ENCODE results near the gene ZDHHC7. TPM values are rescaled to one million over a fixed set of nuclear protein-coding genes. Genes with fewer than 3 reads are reported as not detected.

The ZDHHC7 gene
- polyA plus RNA-seq, 2 of the 4 experiments (the other 2 are of a cell fraction), result 42.3 to 58.0 TPM

DNA sequence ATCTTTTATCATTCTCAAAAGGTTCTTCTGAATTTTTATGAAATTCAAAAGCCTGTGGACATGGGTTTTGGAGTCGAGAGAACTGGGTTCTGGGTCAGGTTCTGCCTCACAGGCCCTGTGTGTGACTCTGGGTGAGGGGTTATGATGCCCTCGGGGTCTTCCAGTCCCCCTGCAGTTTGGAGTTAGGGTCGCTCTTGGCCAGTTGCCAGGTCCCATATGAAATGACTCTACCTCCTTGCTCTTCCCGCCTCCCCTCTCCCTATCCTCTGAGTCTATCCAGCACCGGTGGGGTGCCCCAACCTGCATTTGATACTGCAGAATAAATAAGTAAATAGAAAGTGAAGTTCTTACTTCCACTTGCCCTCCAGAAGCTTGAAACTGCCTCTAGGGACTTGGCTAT is 54.1 kb downstream of the ZDHHC7 start:
- Histone ChIP-seq H3K4me3 (no peak overlapping the region), H3K9me3 (no peaks in the 10 kb centered on the region), H3K27ac (no peak overlapping the region), H3K4me1 (no peaks in the 10 kb centered on the region), H3K4me2 (no peak overlapping the region)
- WGBS (ENCODE audit: missing lambda C conversion rate), result 55% methylated on average over 5 of the region's 5 CpGs
- ATAC-seq (no peak), FAIRE-seq (no peak), DNase-seq (ENCODE audit: low read depth in 1 of 2, low spot score in 1 of 2) (no peak)
- TF ChIP-seq RFX5 (IDR thresholded peaks at IDR 0.05) (no peak), POLR2A (IDR thresholded peaks at IDR 0.05; ENCODE audit: low read length) (no peak), JUN (IDR thresholded peaks at IDR 0.05) (no peak)
- TF ChIP-seq, protein P1, sequence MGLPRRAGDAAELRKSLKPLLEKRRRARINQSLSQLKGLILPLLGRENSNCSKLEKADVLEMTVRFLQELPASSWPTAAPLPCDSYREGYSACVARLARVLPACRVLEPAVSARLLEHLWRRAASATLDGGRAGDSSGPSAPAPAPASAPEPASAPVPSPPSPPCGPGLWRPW (IDR thresholded peaks at IDR 0.05), result no peak
- TF ChIP-seq, protein P2, sequence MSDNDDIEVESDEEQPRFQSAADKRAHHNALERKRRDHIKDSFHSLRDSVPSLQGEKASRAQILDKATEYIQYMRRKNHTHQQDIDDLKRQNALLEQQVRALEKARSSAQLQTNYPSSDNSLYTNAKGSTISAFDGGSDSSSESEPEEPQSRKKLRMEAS (IDR thresholded peaks at IDR 0.05), result no peak
- TF ChIP-seq, protein P3, sequence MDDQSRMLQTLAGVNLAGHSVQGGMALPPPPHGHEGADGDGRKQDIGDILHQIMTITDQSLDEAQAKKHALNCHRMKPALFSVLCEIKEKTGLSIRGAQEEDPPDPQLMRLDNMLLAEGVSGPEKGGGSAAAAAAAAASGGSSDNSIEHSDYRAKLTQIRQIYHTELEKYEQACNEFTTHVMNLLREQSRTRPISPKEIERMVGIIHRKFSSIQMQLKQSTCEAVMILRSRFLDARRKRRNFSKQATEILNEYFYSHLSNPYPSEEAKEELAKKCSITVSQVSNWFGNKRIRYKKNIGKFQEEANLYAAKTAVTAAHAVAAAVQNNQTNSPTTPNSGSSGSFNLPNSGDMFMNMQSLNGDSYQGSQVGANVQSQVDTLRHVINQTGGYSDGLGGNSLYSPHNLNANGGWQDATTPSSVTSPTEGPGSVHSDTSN (IDR thresholded peaks at IDR 0.05), result no peak
- POLR2A ChIA-PET, result no interaction called here
- CTCF ChIA-PET, result interaction anchor here (2.4 to 11.2 kb wide), 3 partner anchors 12 to 204 kb away, joined by 8 to 219 read pairs (median 184); no protein-coding TSS in a partner anchor

DNA sequence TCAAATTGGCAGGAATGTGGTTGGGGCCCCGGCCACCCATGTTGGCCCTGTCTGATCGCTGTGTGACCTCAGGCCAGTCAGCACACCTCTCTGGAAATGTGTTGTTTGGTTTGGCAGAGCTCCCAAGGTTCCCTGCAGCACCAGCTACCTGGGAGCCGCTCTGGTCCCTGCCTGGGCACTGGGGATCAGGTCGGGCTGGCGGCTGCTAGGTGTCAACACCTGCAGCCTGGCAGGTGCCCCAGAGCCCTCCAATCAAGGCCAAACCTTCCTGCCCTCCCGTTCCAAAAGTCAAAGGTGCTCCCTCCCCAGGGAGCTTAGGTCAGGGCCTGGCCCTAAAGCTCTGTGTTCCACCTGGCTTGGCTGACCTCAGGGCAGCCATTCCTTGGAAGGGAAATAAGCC is 55.9 kb downstream of the ZDHHC7 start:
- H3K4me1 ChIP-seq, result no peaks in the 10 kb centered on the region
- H3K4me2 ChIP-seq, result no peak overlapping the region
- TF ChIP-seq ZNF302 (CRISPR knock-in tag; IDR thresholded peaks at IDR 0.05) (no peak), TP53 (CRISPR knock-in tag; IDR thresholded peaks at IDR 0.05) (no peak), PHF8 (IDR thresholded peaks at IDR 0.05; ENCODE audit: borderline replicate concordance, low read depth) (no peak), FOSB (CRISPR knock-in tag; IDR thresholded peaks at IDR 0.05) (no peak), BHLHE40 (IDR thresholded peaks at IDR 0.05; ENCODE audit: low read depth, low read length) (no peak), EHF (CRISPR knock-in tag; IDR thresholded peaks at IDR 0.05) (no peak), ZSCAN20 (CRISPR knock-in tag; IDR thresholded peaks at IDR 0.05) (no peak), RAD21 (conservative IDR thresholded peaks at IDR 0.05 in 1 of 2, IDR thresholded peaks at IDR 0.05 in 1 of 2) (no peak), JUN (IDR thresholded peaks at IDR 0.05) (no peak)
- ChIA-PET CTCF (interaction anchor here (0.9 to 11.2 kb wide), 11 partner anchors 10 to 311 kb away, joined by 3 to 219 read pairs (median 7); no protein-coding TSS in a partner anchor), POLR2A (no interaction called here)
- FAIRE-seq (no peak), ATAC-seq (no peak), DNase-seq (ENCODE audit: low read depth in 1 of 2, low spot score in 1 of 2) (no peak)
- 47% methylated on average over 4 of the region's 6 CpGs for WGBS (ENCODE audit: missing lambda C conversion rate)
- no peak overlapping the region for H3K27ac ChIP-seq
- H3K4me3 ChIP-seq, result no peak overlapping the region
- H3K9me3 ChIP-seq, result no peaks in the 10 kb centered on the region

DNA sequence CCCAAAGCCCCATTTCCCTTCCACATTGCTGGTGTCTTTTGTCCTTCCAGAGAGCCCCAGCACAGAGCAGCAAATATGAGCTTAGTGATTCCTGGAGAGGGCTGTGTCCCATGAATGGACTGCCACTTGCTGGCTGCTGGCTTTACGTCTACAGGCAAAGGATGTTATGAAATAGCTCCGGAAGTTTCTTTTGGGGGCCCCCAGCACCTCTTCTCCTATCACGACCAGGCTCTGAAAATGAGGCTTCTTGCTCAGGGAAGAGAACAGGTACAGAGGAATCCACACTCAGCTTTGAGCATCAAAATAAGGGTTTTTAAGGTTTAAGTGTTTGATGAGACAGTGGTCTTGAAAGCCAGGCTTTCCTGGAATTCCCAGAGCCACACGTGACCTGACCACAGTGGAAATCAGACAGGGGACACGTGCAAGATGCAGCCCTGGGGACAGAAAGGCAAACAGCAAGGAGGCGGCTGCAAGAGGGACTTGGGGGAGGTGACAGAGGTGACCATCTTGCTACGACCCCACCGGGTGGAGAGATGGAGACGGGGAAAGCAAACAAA is 58.1 kb downstream of the ZDHHC7 start:
- no peak for TF ChIP-seq FOXS1 (CRISPR knock-in tag; IDR thresholded peaks at IDR 0.05)
- TF ChIP-seq HEYL (CRISPR knock-in tag; IDR thresholded peaks at IDR 0.05), result no peak
- TF ChIP-seq, protein P3 (IDR thresholded peaks at IDR 0.05), result no peak
- TF ChIP-seq, protein P1 (IDR thresholded peaks at IDR 0.05), result no peak
- TF ChIP-seq, protein P4, sequence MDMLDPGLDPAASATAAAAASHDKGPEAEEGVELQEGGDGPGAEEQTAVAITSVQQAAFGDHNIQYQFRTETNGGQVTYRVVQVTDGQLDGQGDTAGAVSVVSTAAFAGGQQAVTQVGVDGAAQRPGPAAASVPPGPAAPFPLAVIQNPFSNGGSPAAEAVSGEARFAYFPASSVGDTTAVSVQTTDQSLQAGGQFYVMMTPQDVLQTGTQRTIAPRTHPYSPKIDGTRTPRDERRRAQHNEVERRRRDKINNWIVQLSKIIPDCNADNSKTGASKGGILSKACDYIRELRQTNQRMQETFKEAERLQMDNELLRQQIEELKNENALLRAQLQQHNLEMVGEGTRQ (IDR thresholded peaks at IDR 0.05), result no peak
- no peak for TF ChIP-seq MAZ (IDR thresholded peaks at IDR 0.05; ENCODE audit: borderline replicate concordance, low read depth, low read length)
- ATAC-seq, result no peak
- no peak for DNase-seq (ENCODE audit: low read depth in 1 of 2, low spot score in 1 of 2)
- POLR2A ChIA-PET, result no interaction called here
- 75% methylated on average over 9 of the region's 9 CpGs for WGBS (ENCODE audit: missing lambda C conversion rate)
- no peak overlapping the region for H3K27ac ChIP-seq
- no peak for FAIRE-seq
- H3K4me1 ChIP-seq, result no peaks in the 10 kb centered on the region
- CTCF ChIA-PET, result interaction anchor here (0.7 to 11.2 kb wide), 32 partner anchors 8 to 330 kb away, joined by 3 to 219 read pairs (median 10); no protein-coding TSS in a partner anchor
- H3K4me2 ChIP-seq, result no peak overlapping the region
- no peaks in the 10 kb centered on the region for H3K9me3 ChIP-seq
- H3K4me3 ChIP-seq, result no peak overlapping the region
